ENCODE results near the gene ABHD2.
A peak's percentile ranks its signal among the peaks of the same experiment; 100 is the strongest.
"Not testable (repeated sequence)": the region's sequence is repeated elsewhere in the genome, so short reads cannot be mapped to it uniquely, and the experiment has no call there.

The ABHD2 gene

DNA sequence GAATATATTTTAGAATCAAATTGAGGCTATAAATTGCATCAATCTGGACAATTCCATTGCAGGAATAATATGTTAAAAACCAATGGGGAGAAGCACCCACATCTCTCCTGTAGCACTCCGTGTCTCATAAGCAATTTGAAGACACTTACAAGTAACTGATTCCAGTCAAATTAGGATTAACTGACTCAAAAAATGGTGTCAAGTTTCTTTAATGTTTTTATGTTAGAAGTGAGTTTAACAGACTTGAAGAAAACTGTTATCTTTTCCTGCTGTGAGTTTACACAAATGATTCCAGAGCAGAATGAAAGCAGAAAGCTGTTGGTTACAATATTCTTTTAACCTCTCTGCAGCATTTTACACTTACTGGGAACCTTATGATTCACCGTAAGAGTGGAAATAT is 109.9 kb downstream of the ABHD2 start:
- no peak for DNase-seq

DNA sequence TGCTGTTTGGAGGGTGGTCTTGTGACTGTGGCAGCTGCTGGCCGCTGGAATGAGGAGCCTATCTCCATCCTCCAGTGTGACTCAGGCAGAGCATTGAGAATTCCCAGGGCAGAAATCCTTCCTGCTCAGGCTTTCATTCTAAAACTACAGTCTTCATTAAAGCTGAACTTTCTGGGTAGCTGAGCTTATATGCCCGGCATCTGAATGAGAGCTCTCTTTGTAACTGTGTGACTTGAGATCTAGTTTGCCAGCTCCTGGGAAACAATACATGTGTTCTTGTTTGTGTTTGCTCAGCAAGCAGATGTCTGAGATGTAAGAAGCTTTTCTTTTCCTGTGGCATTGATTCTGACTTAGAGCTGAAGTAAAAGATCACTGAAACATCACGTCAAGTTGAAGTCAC is 110.7 kb downstream of the ABHD2 start:
- no peak for DNase-seq

DNA sequence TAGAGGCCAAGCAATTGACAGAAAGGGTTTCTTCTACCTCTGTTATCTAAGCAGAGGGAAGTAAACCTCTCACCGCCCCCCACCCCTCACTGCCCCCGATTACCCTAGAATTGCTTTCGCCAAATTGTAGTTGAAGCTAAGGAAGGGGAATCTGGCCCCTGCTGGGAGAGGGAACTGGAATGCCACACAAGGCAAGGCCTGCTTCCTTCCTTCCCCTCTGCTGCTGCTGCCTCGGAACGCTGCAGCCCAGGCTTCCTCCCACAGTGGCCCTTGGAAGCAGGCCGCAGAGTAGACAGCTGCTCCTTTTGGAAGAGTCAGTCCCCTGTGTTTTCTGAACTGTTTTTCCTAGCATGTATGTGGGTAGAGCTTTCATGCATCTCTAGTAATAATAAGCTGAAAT is 111.5 kb downstream of the ABHD2 start:
- no peak for DNase-seq

DNA sequence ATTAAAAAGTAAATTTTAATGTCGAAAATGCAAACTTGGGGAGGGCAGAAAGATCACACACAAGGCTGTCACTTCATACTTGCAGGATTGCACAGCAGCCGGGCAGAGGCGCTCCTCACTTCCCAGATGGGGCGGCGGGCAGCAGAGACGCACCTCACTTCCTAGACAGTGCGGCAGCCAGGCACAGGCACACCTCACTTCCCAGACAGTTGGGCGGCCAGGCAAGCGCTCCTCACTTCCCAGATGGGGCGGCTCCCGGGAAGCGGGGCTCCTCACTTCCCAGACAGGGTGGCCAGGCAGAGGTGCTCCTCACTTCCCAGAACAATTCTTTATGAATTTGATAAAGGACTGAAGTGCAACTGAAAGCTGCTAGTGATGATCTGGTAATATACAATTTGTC is 111.9 kb downstream of the ABHD2 start:
- DNase-seq = no peak

DNA sequence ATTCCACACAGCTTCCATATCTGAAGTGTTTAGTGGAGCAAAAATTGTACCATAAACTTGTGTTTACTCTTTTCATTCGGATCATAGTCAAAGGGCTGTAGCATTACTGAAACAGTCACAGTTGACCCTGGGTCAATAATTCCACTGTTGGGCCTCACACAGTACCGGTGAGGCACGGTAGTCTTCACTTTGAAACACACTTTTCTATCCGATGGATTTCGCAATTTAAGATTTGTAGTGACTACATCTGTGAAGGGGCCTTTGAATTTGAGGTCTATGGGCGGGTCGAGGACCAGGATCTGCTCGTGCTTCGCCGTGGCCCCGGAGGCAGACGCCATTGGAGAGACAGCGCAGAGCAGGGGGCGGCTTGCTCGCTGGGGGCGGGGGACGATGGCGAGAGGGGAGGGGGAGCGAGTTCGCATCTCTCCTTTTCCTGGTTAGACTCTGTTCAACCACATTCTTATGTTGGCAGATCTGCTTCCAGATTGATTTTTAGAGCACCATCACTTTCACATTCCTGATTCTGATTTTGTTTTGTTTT is 113.3 kb downstream of the ABHD2 start:
- DNase-seq = no peak

DNA sequence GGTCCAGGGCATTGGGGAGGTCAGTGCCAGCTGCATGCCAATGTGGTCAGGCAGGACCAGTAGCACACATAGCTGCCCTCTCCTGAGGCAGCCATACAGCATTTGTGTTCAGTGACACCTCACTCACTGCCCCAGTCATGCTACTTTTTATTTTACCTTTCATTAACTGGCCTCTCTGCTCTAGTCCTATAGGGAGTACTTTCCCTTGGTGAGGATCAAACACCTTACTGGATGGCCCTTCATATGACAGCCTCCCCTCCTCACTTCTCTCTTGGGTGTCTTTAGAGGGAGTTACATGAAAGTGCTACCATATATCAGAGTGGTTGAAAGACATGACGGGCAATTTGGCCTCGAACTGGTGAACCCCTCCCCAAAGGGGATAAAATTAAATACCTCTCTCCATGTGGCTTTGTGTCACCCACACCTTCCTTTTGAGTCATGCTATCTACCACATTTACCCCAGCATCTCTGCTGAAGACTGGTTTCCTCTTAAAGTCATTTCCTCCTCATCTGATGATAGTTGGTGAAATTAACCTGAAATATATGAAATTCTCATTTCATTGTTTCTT is 115.5 kb downstream of the ABHD2 start:
- DNase-seq = no peak

DNA sequence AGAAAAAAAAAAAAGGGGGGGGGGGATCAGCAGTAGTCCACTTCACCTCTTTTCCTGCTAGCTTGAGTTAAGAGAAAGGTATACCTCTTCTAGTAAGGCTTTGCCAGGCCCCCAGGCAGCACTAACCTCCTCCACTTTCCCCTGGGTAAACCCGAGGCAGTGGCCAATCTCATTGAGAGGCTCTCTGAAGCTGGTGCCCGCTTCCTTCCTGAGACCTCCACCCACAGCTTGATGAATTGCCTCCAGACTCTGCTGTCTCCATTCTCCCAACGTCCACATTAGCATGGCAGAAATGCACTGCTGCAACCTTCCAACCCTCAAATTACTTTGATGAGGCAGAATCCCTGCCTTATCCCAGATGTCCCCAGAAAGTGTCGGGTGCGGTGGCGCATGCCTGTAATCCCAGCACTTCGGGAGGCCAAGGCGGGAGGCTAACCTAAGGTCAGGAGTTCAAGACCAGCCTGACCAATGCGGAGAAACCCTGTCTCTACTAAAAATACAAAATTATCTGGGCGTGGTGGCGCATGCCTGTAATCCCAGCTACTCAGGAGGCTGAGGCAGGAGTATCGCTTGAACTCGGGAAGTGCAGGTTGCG is 117.8 kb downstream of the ABHD2 start:
- DNase-seq = no peak

DNA sequence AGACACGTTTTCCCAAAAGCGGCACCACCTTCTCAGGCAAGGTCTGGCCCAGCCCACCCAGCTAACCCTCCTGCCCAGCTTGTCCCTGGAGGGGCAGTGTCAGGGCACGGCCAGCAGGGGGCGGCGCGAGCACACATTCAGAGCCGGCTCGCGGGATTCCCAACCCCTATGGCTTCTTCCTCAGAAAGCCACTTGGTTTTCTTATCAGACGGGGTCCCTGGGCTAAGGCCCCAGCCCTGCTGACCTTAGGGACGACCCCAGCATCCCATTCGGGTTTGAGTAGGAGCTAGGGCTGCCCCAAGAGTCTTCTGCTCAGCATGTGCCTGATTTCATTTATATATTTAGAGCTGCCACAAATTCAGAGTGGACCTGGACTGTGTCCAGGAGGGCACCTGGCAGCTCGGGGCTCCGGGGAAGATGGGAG is 118.7 kb downstream of the ABHD2 start:
- DNase-seq = peak; percentile 13 to 80

DNA sequence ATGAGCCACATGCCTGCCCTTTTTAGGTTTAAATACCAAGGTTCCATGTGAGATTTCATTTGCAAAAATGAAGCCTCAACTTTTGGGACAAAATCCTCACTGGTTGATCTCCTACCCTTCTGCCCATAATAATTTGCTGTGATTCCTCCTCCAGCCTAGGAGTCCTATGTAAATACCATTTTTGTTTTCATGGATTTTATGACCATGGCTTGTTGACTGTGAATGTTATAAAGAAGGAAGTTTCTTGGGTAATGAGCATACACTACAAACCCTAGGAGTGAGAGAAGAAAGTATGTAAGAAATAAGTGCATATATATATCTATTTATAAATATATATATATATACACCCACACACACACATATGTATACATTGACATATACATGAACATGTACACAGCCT is 120.0 kb downstream of the ABHD2 start:
- DNase-seq = no peak

DNA sequence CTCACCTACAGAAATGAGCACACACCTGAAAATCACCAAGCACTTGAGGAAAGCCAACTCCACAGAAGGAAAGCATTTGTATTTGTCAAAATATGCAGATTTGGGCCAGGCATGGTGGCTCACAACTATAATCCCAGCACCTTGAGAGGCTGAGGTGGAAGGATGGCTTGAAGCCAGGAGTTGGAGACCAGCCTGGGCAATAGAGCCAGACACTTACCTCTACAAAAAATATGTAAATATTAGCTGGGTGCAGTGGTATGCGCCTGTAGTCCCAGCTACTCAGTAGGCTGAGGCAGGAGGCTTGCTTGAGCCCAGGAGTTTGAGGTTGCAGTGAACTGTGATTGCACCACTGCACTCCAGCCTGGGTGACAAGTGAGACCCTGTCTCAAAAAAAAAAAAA is 120.8 kb downstream of the ABHD2 start:
- no peak for DNase-seq

DNA sequence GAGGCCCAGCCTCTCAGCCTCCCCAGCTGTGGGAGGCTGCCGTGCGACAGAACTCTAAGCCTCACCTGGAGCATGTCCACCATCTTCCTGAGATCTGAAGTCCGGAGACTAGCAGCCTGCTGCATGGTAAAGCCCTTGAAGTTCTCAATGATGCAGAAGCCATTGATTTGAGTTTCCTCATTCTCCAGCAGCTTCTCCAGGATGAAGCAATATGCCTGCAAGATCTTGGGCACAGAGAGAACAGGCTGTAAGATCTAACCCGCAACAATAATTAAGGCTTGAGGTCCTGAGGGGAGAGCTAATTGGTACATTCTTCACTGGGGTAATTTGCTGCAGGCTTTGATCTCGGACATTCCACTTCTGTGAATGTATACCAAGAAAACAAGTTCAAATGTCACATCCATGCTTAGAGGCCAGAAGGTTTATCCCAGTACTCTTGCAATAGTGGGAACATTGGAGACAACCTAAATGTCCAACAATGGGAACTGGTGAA is 123.5 kb downstream of the ABHD2 start:
- no peak for DNase-seq

DNA sequence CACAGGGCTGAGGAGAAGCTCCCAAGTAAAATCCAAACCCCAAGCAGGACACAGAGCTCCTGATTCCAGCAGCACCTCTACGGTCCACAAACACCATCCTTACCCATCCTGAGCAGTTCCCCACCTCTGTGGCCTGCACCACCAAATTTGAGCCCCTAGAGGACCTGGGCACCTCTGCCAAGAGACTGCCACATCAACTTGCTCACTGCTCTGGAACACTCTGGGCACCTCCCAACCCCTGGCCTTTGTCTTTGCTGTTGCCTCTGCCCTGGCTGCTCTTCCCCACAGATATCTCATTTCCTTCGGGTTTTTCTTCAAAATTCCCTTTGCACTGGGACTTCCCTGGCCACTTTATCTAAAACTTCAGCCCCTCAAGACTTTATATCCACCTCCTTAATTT is 127.4 kb downstream of the ABHD2 start:
- DNase-seq = no peak

DNA sequence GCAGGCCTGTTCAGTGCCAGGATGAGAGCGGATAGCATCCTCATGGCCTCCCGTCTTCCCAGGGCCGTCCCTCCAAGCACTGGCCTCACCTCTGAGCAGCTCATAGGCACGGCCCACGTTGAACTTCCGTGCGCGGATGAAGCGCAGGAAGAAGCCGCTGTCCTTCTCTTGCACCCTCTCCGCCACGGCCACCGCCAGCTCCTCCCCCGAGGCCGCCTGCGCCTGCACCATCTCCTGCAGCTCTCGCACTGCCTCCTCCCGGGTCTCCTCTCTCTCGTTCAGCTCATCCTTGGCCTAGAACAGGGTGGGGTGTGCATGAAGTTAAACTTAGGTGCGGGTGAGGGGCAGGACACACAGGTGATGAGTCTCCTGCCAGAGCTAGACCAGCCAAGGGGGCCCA is 128.8 kb downstream of the ABHD2 start:
- no peak for DNase-seq

DNA sequence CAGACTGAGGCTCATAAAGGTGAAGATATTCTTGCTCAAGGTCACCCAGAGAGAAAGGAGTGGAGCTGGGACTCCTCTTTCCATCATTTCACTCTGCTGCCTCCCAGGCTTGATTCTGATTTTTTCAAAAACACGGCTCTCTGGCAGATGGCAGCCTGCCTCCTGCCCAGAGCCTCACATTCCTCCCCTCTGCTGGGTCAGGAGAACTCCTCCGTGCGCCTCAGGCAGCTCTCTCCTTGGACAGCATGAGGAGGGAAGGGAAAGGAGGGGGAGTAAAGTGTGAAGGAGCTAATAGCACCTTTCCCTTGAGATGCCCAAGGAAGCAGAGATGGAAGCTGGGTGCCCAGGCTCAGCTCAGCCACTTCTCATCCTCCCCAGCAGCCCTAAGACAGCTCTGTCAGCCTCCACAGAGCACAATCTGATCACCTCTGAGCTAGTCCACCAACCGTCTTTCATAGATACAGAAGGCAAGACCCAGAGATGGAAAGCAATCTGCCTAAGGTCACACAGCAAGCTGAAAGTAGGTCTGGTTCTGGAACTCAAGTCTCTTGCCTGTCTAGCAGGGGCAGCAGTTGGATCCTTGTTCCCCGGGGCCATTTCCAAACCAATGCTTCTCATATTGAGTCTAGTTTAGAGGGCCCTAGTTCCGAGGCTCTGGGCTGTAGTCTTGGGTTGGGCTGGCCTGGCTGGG is 129.6 kb downstream of the ABHD2 start:
- DNase-seq = no peak

DNA sequence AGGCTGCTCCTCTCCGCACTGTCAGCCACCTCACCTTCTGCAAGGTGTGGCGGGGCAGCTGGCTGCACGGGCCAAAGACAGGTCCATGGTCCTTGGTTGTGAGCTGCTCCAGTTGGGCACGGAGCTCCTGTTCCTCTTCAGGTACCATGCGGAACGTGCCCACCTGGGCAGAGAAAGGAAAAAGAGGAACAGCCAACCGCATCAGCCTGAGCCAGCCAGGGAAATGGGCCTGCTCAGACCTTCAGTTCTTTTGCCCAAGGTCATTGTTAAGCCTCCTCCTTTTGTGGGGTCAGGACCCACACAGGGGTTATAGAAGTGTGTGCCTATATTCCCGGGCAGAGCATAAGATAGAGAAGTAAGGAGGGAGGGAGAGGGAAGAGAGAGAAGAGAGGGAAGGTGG is 130.3 kb downstream of the ABHD2 start:
- no peak for DNase-seq

DNA sequence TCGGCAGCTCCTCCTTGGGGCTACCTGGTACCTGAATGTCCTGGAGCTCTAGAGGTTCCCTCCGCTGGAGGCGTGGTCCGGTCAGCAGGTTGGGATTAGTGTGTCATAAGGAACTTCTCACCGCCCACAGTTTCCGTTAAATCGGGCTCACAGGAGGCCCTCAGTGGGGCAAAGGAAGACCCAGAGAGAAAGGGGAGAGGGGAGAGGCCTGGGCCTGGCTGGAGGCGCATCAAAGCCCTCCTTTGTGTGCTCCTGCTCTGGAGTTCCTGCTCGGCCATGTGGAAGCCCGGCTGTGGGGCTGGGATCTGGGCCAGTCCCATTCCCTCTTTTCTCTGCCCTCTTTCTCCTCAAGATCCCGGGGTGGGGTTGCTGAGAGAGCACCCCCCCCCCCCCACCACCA is 133.3 kb downstream of the ABHD2 start, which contains the start of gene RLBP1:
RLBP1 (minus strand) TSS at position 37 of the 400 bp plus-strand sequence. CDS start 2,604 bp downstream, outside the sequence.
- DNase-seq = no peak

DNA sequence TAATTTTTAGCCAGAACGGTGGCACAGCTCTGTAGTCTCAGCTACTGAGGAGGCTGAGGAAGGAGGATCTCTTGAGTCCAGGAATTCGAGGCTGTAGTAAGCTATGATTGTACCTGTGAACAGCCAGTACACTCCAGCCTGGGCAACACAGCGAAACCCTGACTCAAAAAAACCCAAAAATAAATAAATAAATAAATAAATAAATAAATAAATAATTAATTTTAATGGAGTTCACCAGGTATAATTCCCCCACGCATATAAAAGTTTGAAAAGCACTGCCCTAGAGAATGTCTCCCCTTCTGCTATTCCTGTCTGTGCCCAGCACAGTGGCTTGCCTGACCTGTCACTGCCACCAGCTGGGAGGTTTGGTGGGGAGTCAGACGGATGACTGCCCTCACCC is 137.3 kb downstream of the ABHD2 start:
- no peak for DNase-seq

DNA sequence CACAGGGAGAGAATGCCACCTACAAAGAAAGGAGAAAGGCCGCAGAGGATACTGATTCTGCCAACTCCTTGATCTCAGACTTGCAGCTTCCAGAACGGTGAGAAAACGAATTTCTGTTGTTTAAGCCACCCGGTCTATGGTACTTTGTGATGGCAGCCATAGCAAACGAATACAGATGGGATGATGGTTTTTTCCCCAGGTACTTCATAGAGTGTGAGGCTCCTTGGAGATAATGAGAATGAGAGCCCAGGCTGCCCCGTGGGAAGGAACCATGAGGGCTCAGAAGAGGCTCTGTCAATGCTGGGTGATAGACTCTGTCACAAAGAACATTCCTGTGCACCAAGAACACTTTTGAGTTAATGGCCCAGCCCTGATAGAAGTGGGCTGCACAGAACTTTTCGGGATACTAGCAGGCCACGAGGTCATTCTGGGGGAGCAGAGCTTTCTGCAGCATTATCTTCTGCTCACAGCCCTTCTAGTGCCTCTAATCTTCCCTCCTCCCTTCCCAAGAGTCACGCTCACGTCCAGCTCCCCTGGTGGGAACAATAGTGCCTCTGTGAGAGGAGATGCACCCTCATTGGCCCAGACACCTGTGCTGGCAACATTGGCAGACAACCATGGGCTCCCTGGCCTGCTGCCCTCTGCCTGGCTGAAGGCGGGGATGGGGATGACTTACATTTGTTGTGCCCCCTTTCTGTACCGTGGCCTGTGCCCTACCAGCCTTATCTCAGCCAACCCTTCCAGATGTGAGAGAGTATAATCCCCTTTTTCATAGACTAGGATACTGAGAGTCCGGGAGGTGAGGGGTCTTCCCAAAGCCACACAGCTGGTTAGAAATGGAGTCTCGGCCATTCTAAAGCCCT is 138.3 kb downstream of the ABHD2 start:
- no peak for DNase-seq

DNA sequence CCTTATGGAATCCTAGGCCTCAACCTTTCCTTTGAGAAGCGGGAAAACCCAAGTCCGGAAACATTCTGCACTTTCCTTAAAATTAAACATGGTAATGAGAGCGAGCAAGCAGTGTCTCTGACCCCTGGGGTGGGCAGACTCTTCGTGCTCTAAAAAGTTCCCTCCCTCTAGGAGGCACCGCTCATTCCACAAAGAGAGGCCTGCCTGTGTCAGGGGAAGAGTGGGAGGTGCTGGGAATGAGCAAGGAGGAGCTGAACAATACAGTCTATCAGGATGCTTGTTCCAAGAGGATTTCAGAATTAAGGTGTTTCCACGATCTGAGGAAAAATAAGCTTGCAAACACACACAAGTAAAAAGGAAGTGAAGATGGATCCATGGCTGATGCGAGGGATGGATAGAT is 139.2 kb downstream of the ABHD2 start:
- no peak for DNase-seq

DNA sequence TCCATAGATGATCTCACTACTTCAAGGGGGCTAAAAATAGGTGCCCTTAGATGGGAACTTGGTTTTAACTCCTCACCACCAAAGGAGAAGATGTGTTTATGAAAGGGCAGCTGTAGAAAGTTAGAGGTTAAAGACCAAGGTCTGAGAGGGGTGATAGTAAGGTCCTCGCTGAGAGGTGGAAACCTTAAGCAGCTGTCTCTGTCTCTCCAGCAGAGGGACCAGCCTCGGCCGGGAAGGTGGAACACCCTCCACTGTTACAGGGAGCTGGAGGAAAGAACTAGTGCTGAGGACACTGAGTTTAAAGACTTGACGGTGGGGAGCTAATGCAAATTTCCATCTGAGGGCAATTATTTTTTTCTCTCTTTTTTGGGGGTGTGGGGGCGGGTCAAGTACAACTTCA is 142.0 kb downstream of the ABHD2 start:
- no peak for DNase-seq

DNA sequence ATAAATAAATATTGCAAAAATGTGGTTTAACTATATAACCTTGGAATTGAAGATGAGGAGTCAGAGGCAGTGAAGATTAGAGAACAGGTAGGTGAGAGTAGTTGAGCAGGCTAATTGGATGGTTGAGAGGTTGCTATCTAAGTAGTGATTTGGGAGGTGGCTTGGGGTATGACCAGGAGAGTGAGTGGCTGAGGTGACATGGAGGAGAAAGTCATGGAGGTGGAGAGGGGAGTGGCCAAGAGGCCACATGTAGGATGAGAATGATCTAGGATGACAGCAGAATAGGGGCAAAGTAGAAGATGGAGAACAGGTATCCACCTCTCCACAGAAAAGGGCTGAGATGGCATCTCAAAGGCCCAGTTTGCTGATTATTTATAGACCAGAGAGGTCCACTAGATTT is 143.6 kb downstream of the ABHD2 start:
- DNase-seq = no peak

DNA sequence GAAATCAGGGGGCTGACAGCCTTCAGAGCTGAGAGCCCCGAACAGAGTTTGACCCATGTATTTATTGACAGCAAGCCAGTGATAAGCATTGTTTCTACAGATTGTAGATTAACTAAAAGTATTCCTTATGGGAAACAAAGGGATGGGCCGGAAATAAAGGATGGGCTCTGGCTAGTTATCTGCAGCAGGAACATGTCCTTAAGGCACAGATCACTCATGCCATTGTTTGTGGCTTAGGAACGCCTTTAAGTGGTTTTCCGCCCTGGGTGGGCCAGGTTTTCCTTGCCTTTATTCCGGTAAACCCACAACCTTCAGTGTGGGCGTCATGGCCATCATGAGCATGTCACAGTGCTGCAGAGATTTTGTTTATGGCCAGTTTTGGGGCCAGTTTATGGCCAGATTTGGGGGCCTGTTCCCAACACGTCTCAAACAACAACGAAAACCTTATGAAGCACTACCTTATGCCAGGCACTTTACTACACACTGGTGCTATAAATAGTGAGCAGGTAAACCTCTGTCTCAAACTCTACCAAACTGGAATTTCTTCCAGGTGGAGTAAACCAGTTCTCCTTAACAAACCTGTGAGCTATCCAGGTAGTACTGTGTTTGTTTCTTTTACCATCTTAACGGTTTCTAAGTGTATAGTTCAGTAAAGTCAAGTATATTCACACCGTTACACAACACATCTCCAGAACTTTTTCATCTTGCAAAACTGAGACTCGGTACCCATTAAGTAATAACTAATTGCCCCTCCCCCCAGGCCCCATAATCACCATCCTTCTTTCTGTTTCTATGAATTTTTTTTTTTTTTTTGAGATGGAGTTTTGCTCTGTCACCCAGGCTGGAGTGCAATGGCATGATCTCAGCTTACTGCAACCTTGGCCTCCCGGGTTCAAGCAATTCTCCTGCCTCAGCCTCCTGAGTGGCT is 151.9 kb downstream of the ABHD2 start:
- DNase-seq = not testable (repeated sequence)
